ENCODE data around the gene GBE1.

DNA sequence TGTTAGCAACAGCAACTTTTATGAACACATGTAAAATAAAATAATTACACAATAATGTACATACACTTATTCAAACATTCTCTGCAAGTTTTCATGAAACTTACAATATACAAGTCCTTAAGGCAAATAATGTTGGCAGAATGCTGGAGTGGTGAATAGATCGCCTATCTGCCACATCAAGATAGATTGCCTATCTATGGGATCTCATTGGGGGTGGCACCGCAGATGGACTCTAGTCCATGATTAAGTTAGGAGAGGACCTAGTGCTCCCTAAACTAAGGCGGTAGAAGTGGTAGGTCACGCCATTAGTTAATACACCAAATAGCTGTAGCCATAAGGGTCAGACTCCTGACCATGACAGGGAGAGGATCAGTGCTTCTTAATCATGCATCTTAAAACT, 315.7 kb downstream of the GBE1 start:
- no peak for TF ChIP-seq NKRF (conservative IDR thresholded peaks at IDR 0.05)
- TF ChIP-seq KDM1A (IDR thresholded peaks at IDR 0.05; ENCODE audit: borderline replicate concordance), result no peak
- TF ChIP-seq POLR2A (IDR thresholded peaks at IDR 0.05; ENCODE audit: low read depth, low read length), result no peak
- no peak for TF ChIP-seq CTCF (IDR thresholded peaks at IDR 0.05 in 2 of 3, conservative IDR thresholded peaks at IDR 0.05 in 1 of 3; ENCODE audit: control insufficient read depth in 2 of 3, extremely low read depth in 1 of 3, insufficient read depth in 1 of 3, low read depth in 3 of 3, low read length in 3 of 3)
- no peak for TF ChIP-seq RAD21 (IDR thresholded peaks at IDR 0.05; ENCODE audit: insufficient read depth, low read depth, low read length)
- TF ChIP-seq, protein P1, sequence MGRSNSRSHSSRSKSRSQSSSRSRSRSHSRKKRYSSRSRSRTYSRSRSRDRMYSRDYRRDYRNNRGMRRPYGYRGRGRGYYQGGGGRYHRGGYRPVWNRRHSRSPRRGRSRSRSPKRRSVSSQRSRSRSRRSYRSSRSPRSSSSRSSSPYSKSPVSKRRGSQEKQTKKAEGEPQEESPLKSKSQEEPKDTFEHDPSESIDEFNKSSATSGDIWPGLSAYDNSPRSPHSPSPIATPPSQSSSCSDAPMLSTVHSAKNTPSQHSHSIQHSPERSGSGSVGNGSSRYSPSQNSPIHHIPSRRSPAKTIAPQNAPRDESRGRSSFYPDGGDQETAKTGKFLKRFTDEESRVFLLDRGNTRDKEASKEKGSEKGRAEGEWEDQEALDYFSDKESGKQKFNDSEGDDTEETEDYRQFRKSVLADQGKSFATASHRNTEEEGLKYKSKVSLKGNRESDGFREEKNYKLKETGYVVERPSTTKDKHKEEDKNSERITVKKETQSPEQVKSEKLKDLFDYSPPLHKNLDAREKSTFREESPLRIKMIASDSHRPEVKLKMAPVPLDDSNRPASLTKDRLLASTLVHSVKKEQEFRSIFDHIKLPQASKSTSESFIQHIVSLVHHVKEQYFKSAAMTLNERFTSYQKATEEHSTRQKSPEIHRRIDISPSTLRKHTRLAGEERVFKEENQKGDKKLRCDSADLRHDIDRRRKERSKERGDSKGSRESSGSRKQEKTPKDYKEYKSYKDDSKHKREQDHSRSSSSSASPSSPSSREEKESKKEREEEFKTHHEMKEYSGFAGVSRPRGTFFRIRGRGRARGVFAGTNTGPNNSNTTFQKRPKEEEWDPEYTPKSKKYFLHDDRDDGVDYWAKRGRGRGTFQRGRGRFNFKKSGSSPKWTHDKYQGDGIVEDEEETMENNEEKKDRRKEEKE (IDR thresholded peaks at IDR 0.05), result no peak
- TF ChIP-seq CREB1 (IDR thresholded peaks at IDR 0.05; ENCODE audit: low read depth), result no peak
